Stimulated activated CD4-positive, alpha-beta T cell treated with anti-CD3 and anti-CD28 coated beads, Interleukin-2, amount 100 ng/mL, for 4 hours (primary cell): ENCODE measurements around the gene DNAJB2.
"Not testable (repeated sequence)": the region's sequence is repeated elsewhere in the genome, so short reads cannot be mapped to it uniquely, and the experiment has no call there.

Source experiments
- DNase-seq: peaks from one replicate; pipeline ENCODE4 v3.0.0-alpha.2; 2020; ENCODE audit warnings: low read depth

Gene DNAJB2

GRCh38 chr2:219258942-219259341 is 20.2 kb upstream of the DNAJB2 start:
- not testable (repeated sequence) for DNase-seq

- no peak for DNase-seq
Observed at GRCh38 chr2:219261024-219261855, 17.9 kb upstream of the DNAJB2 start.

DNA sequence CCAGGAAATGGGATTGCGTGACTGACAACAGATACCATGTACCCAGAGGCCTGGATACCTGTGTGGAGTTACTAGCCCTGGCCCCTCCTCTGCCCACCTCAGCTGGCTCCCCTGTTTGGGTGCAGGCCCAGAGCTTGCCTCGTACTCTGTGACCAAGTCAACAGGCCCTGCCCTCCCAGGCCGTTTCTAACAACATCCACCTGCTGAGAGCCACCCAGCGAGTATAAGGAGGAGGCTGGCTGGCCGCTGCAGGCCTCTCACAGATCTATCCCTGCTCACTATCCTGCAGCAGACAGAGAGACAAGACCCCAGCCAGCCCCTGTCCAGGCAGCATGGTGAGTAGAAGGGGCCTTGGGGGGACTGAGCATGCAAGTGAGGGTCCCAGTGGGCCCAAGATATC is 12.9 kb upstream of the DNAJB2 start:
- DNase-seq: no peak

GRCh38 chr2:219266886-219267285 is 12.3 kb upstream of the DNAJB2 start:
- DNase-seq: no peak

DNA sequence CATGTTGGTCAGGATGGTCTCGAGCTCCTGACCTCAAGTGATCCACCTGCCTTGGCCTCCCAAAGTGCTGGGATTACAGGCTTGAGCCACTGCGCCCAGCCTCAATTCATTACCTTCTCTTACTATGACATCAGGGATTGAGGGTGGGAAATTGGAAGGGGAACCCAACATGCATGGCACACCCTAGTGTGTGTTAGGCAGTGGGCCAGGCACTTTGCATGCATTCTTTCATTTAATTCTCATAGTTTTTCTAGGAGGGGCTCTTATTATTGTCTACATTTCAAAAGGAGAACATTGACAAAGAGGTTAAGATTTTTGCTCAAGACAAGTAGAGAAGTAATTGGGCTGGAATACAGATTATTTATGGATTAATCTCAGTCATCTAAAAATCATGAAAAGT is 10.9 kb upstream of the DNAJB2 start:
- DNase-seq: no peak

GRCh38 chr2:219269362-219270054 is 9.7 kb upstream of the DNAJB2 start:
- DNase-seq: no peak

GRCh38 chr2:219270055-219270372 is 9.2 kb upstream of the DNAJB2 start:
- no peak for DNase-seq

GRCh38 chr2:219271021-219271420 is 8.1 kb upstream of the DNAJB2 start:
- no peak for DNase-seq

GRCh38 chr2:219272356-219272755 is 6.8 kb upstream of the DNAJB2 start:
- DNase-seq: no peak

DNA sequence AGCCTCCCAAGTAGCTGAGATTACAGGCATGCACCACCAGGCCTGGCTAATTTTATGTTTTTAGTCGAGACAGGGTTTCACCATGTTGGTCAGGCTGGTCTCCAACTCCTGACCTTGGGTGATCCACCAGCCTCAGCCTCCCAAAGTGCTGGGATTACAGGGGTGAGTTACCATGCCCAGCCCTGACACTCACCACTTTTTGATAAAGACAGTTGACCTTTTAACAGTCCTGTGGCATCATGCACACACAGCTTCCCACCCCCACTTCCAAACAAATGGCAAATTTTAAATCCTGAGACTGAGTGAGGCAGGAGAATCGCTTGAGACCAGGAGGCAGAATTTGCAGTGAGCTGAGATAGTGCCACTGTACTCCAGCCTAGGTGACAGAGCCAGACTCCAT is 6.2 kb upstream of the DNAJB2 start:
- DNase-seq: no peak

GRCh38 chr2:219273937-219274336 is 5.2 kb upstream of the DNAJB2 start:
- DNase-seq: no peak

GRCh38 chr2:219274361-219274921 is 4.7 kb upstream of the DNAJB2 start:
- no peak for DNase-seq

DNA sequence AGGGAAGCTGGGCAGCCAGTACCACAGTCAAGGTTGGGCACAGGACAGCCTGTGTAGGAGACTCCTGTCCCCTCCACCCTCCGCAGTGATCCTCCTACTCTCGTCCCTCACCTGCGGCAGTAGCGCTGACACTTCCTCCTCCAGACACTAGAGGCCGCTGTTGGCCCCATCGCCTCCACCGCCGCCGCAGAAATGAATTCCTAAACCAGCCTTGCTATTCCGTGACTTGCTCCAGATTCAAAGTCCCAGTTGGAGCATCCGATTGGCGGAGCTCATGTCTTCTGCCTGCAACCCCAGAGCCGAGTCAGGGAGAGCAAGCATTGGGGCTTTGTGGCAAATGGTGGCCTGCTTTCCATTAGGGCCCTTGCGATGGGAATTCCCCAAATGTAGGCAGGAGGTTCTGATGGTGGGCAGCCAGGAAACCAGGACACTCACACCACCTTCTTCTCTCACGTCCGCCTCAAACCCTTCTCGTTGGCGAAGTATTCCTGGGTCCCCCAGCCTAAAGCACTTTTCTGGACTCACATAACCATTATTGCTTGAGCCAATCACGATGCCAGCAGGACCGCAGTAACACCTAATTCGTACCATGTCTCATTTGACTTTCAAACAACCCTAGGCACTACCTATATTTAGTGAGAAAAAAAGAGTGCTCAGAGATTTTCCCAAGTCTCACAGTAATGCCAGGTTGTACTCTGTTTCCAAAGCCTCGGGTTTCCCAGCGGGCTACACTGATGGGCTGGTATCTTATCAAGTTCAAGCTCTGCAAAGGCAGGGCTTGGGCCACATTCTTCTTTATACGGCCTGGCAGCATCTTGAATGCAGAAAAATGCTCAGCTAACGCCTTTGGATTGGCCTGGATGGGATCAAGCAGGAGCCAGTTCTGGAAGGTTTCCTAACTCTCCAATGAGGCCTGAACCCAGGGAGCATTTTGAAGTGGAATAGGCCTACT is 1.2 kb upstream of the DNAJB2 start:
- DNase-seq: peak; percentile 59

GRCh38 chr2:219278655-219279150 is 463 bp upstream of the DNAJB2 start:
- no peak for DNase-seq

- no peak for DNase-seq
Observed at GRCh38 chr2:219279916-219280516, 850 bp downstream of the DNAJB2 start.

DNA sequence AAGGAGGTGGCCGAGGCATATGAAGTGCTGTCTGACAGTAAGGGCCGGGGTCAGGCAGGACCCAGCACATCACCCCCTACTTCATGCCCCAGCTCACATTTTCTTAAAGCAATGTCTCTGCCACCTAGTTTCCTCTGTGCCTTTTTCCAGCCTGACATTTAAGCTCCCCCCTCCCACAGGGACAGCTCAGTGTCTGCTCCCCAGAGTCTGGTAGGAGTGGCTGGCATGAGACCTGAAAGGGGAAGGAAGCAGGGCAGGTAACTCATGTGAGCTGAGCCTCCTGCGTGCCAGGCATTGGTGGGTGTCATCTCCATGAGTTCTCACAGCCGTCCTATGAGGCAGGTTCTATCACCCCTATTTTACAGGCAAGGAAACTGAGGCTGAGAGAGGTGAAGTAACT is 1.5 kb downstream of the DNAJB2 start:
- DNase-seq: no peak

DNA sequence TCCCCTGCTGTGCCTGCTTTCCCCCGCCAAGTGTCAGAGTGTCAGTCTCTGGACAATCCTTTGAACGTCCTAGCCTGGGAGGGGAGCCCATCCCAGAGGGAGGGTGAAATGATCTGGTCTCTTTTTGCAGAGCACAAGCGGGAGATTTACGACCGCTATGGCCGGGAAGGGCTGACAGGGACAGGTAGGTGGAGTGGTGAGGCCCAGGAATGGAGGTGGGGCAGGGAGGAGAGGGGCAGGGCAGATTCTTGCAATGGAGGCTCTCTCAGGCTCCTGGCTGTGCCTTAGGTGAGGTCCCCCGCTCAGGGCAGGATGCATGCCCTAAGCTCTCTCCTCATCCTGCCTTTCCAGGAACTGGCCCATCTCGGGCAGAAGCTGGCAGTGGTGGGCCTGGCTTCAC is 2.4 kb downstream of the DNAJB2 start:
- no peak for DNase-seq

- no peak for DNase-seq
Observed at GRCh38 chr2:219282375-219282774, 3.2 kb downstream of the DNAJB2 start.

DNA sequence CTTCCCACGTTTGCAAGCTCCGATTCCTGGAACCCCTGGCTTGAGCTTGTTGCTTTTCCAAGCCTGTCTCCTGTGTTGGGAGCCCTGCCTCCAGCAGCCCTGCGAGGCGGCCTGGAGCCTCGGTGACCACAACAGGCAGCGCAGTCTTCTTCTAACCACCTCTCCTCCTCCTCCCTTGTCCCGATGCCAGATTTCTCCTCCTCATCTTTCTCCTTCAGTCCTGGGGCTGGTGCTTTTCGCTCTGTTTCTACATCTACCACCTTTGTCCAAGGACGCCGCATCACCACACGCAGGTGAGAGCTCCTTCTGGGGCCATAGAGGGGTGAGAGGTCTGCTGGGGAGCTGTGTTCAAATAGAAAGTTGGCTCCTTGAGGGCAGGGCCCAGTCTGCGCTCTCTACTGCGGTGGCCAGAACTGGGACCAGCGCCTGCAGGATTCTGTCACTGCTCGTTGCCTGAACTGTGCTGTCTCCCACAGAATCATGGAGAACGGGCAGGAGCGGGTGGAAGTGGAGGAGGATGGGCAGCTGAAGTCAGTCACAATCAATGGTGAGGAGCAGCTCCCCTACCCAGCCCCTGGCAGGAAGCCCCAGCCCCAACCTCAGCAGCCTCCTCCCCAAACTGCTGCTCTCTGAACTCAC is 3.9 kb downstream of the DNAJB2 start:
- DNase-seq: no peak

GRCh38 chr2:219284501-219285372 is 5.6 kb downstream of the DNAJB2 start:
- DNase-seq: no peak
